Right lobe of liver (tissue), 4 donors: ENCODE results near the gene SEC14L5.

Source experiments
- POLR2A ChIP-seq: fragments of 450-650 bp; IDR thresholded peaks from one replicate; pipeline ENCODE4 v1.6.1; 2017; ENCODE audit warnings: antibody characterized with exemption, mild to moderate bottlenecking
- TF ChIP-seq, protein P1 (sequence below), 4 donors: fragments of 200-600 bp in 3 of 4; fragments of 450-650 bp in 1 of 4; IDR thresholded peaks; one replicate each; pipeline versions ENCODE4 v1.5.1 to v1.8.0; 2016 to 2022; ENCODE audit warnings: antibody characterized with exemption in 4 of 4, mild to moderate bottlenecking in 2 of 4
- donor health status: DM: no; HTN: no; CAD: no.
- donor health status: DM: no; HTN: no; CAD: no.
- donor health status: DM: no; HTN: yes; CAD: no.

DNA sequence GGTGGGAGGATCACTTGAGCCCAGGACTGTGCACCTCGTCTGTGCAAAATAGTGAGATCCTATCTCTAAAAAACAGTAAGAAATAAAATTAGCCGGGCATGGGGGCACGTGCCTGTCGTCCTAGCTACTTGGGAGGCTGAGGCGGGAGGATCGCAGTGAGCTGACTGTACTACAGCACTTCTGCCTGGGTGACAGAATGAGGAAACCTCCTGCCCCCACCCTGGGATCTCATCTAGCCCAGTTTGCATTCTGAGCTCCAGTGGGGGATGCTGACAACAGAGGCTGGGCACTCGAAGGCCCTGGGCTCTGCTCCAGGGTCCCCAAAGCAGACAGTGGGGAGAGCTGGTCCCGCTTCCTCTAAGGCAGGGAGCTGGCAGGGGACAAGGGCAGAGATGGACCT is 68.5 kb downstream of the SEC14L5 start:
- TF ChIP-seq, protein P1, sequence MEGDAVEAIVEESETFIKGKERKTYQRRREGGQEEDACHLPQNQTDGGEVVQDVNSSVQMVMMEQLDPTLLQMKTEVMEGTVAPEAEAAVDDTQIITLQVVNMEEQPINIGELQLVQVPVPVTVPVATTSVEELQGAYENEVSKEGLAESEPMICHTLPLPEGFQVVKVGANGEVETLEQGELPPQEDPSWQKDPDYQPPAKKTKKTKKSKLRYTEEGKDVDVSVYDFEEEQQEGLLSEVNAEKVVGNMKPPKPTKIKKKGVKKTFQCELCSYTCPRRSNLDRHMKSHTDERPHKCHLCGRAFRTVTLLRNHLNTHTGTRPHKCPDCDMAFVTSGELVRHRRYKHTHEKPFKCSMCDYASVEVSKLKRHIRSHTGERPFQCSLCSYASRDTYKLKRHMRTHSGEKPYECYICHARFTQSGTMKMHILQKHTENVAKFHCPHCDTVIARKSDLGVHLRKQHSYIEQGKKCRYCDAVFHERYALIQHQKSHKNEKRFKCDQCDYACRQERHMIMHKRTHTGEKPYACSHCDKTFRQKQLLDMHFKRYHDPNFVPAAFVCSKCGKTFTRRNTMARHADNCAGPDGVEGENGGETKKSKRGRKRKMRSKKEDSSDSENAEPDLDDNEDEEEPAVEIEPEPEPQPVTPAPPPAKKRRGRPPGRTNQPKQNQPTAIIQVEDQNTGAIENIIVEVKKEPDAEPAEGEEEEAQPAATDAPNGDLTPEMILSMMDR (IDR thresholded peaks at IDR 0.05), result no peak
- TF ChIP-seq POLR2A, result no peak
